H9 (cell line): Measurements from ENCODE around the gene MAP7. TPM values are rescaled to one million over a fixed set of nuclear protein-coding genes. Genes with fewer than 3 reads are reported as not detected.

ENCODE experiments used
- DNase-seq: peaks from one replicate; pipeline ENCODE4 v3.0.0-alpha.2; 2017
- H2AFZ ChIP-seq: one replicate; pipeline ENCODE4 v1.6.1; 2013; ENCODE audit warnings: mild to moderate bottlenecking, low read length, control low read depth, moderate library complexity
- H2AK5ac ChIP-seq: 2 replicates; pipeline ENCODE4 v1.6.1; 2013; ENCODE audit warnings: low read length, control low read depth, mixed read lengths; ENCODE audit not compliant: insufficient read length
- H2BK120ac ChIP-seq: one replicate; pipeline ENCODE4 v1.6.1; 2013; ENCODE audit warnings: low read depth, mild to moderate bottlenecking, low read length, control low read depth, inconsistent platforms; ENCODE audit not compliant: poor library complexity, severe bottlenecking
- H2BK12ac ChIP-seq: 2 replicates; pipeline ENCODE4 v1.6.1; 2013; ENCODE audit warnings: low read length, control low read depth, mixed read lengths, low read depth; ENCODE audit not compliant: insufficient read length
- H2BK15ac ChIP-seq: 2 replicates; pipeline ENCODE4 v1.6.1; 2013; ENCODE audit warnings: low read depth, low read length, control low read depth
- H2BK20ac ChIP-seq: one replicate; pipeline ENCODE4 v1.6.1; 2013; ENCODE audit warnings: low read depth, mild to moderate bottlenecking, low read length, control low read depth, inconsistent platforms; ENCODE audit not compliant: poor library complexity, severe bottlenecking
- H2BK5ac ChIP-seq: 2 replicates; pipeline ENCODE4 v1.6.1; 2013; ENCODE audit warnings: low read length, control low read depth, mixed read lengths; ENCODE audit not compliant: insufficient read length
- H3K14ac ChIP-seq: 2 replicates; pipeline ENCODE4 v1.6.1; 2013; ENCODE audit warnings: low read length, control low read depth; ENCODE audit not compliant: insufficient read depth
- H3K18ac ChIP-seq: 2 replicates; pipeline ENCODE4 v1.6.1; 2013; ENCODE audit warnings: low read depth, mild to moderate bottlenecking, mixed read lengths, low read length, control low read depth; ENCODE audit not compliant: insufficient read length
- H3K23ac ChIP-seq: 2 replicates; pipeline ENCODE4 v1.6.1; 2013; ENCODE audit warnings: low read length, control low read depth, mixed read lengths, low read depth; ENCODE audit not compliant: insufficient read length
- H3K23me2 ChIP-seq: 2 replicates; pipeline ENCODE4 v1.6.1; 2013; ENCODE audit warnings: low read depth, mild to moderate bottlenecking, mixed read lengths, low read length, control low read depth; ENCODE audit not compliant: insufficient read length, poor library complexity, severe bottlenecking
- H3K27ac ChIP-seq: 2 replicates; pipeline ENCODE4 v1.5.1; 2013; ENCODE audit warnings: low read length, control low read depth, mixed read lengths, low read depth; ENCODE audit not compliant: insufficient read length
- H3K27me3 ChIP-seq: 2 replicates; pipeline ENCODE4 v1.6.1; 2013; ENCODE audit warnings: low read length, control low read depth, inconsistent platforms; ENCODE audit not compliant: insufficient read depth
- H3K4ac ChIP-seq: 2 replicates; pipeline ENCODE4 v1.6.1; 2013; ENCODE audit warnings: low read depth, mild to moderate bottlenecking, control low read depth, inconsistent platforms, low read length, moderate library complexity
- H3K4me1 ChIP-seq: 2 replicates; pipeline ENCODE4 v1.6.1; 2013; ENCODE audit warnings: low read length, control low read depth, inconsistent platforms; ENCODE audit not compliant: insufficient read depth
- H3K4me2 ChIP-seq: 2 replicates; pipeline ENCODE4 v1.6.1; 2013; ENCODE audit warnings: low read length, control low read depth, mixed read lengths; ENCODE audit not compliant: insufficient read length, insufficient read depth
- H3K56ac ChIP-seq: 2 replicates; pipeline ENCODE4 v1.6.1; 2013; ENCODE audit warnings: low read depth, mild to moderate bottlenecking, mixed read lengths, low read length, control low read depth; ENCODE audit not compliant: insufficient read length
- H3K79me1 ChIP-seq: 2 replicates; pipeline ENCODE4 v1.6.1; 2013; ENCODE audit warnings: low read depth, mild to moderate bottlenecking, moderate library complexity, low read length, control low read depth, inconsistent platforms; ENCODE audit not compliant: insufficient read depth, poor library complexity, severe bottlenecking
- H3K79me2 ChIP-seq: 2 replicates; pipeline ENCODE4 v1.6.1; 2013; ENCODE audit warnings: low read length, control low read depth, inconsistent platforms; ENCODE audit not compliant: insufficient read depth
- H3K9ac ChIP-seq: 2 replicates; pipeline ENCODE4 v1.6.1; 2013; ENCODE audit warnings: low read length, control low read depth, mixed read lengths; ENCODE audit not compliant: insufficient read length; ENCODE audit errors: extremely low read depth
- H3K9me3 ChIP-seq: one replicate; pipeline ENCODE4 v1.6.1; 2013; ENCODE audit warnings: low read depth, low read length, inconsistent platforms; ENCODE audit not compliant: control insufficient read depth
- H3T11ph ChIP-seq: one replicate; pipeline ENCODE4 v1.6.1; 2013; ENCODE audit warnings: mild to moderate bottlenecking, low read length, control low read depth, inconsistent platforms
- H4K20me1 ChIP-seq: one replicate; pipeline ENCODE4 v1.6.1; 2013; ENCODE audit not compliant: control insufficient read depth, insufficient read length, insufficient read depth
- H4K5ac ChIP-seq: 2 replicates; pipeline ENCODE4 v1.6.1; 2013; ENCODE audit warnings: low read depth, mild to moderate bottlenecking, mixed read lengths, low read length, control low read depth; ENCODE audit not compliant: insufficient read length
- H4K8ac ChIP-seq: replicated peaks from 2 replicates; pipeline ENCODE4 v1.6.1; 2013; ENCODE audit warnings: low read length, control low read depth, mixed read lengths, low read depth; ENCODE audit not compliant: insufficient read length
- H4K91ac ChIP-seq: 2 replicates; pipeline ENCODE4 v1.6.1; 2013; ENCODE audit warnings: low read depth, mild to moderate bottlenecking, moderate library complexity, mixed read lengths, low read length, control low read depth; ENCODE audit not compliant: insufficient read length
- H3K27ac Mint-ChIP-seq, 3 experiments: 2 replicates in 2 of 3; 3 replicates in 1 of 3; pipeline ENCODE4 v1.8.0; 2020 to 2021; ENCODE audit warnings: mixed read lengths in 3 of 3, mild to moderate bottlenecking in 1 of 3, moderate library complexity in 1 of 3
- H3K27me3 Mint-ChIP-seq: 2 replicates; pipeline ENCODE4 v1.8.0; 2021; ENCODE audit warnings: low read depth, mild to moderate bottlenecking, moderate library complexity, mixed read lengths
- H3K36me3 Mint-ChIP-seq, 3 experiments: 2 replicates in 2 of 3; 3 replicates in 1 of 3; pipeline ENCODE4 v1.8.0; 2020 to 2021; ENCODE audit warnings: low read depth in 3 of 3, mixed read lengths in 3 of 3; ENCODE audit not compliant: insufficient read depth in 1 of 3
- H3K4me1 Mint-ChIP-seq, 2 experiments: 2 replicates each; pipeline ENCODE4 v1.8.0; 2020; ENCODE audit warnings: mixed read lengths in 2 of 2
- H3K4me3 Mint-ChIP-seq, 2 experiments: 2 replicates in 1 of 2; 3 replicates in 1 of 2; pipeline ENCODE4 v1.8.0; 2020 to 2021; ENCODE audit warnings: mild to moderate bottlenecking in 2 of 2, mixed read lengths in 2 of 2, moderate library complexity in 1 of 2
- H3K9me3 Mint-ChIP-seq, 2 experiments: 2 replicates in 1 of 2; 3 replicates in 1 of 2; pipeline ENCODE4 v1.8.0; 2020; ENCODE audit warnings: mild to moderate bottlenecking in 2 of 2, mixed read lengths in 2 of 2, moderate library complexity in 1 of 2
- WGBS: extraction: QIAGEN DNeasy Blood & Tissue Kit; methylation state at CpG from one replicate; pipeline ENCODE4 v1.1.7; 2013; ENCODE audit warnings: missing lambda C conversion rate, low lambda C conversion rate, mixed read lengths; ENCODE audit not compliant: insufficient read length; ENCODE audit errors: extremely low coverage; 5-methylcytosine and 5-hydroxymethylcytosine counted together
- long read RNA-seq: library from polyadenylated mRNA; unstranded; transcript quantifications from one replicate; pipeline ENCODE4 v2.0.0, GENCODE V29; 2020
- total RNA-seq: library from RNA; stranded (reverse); gene quantifications from 2 replicates; pipeline ENCODE4 v1.2.1, GENCODE V29; 2021
- TF ChIP-seq, protein P1 (sequence below): fragments of 200-600 bp; sonication (generic); conservative IDR thresholded peaks from 3 replicates; pipeline ENCODE4 v1.8.0; 2021; ENCODE audit warnings: antibody characterized with exemption, mild to moderate bottlenecking

The MAP7 gene
- 50.2 and 51.1 TPM in 2 replicates for total RNA-seq
- long read RNA-seq, full-length matches to known transcripts = 313 of 392 reads
- long read RNA-seq, partial matches to known transcripts = 59 of 392 reads
- long read RNA-seq, other reads (novel, unspliced or antisense) = 20 of 392 reads

DNA sequence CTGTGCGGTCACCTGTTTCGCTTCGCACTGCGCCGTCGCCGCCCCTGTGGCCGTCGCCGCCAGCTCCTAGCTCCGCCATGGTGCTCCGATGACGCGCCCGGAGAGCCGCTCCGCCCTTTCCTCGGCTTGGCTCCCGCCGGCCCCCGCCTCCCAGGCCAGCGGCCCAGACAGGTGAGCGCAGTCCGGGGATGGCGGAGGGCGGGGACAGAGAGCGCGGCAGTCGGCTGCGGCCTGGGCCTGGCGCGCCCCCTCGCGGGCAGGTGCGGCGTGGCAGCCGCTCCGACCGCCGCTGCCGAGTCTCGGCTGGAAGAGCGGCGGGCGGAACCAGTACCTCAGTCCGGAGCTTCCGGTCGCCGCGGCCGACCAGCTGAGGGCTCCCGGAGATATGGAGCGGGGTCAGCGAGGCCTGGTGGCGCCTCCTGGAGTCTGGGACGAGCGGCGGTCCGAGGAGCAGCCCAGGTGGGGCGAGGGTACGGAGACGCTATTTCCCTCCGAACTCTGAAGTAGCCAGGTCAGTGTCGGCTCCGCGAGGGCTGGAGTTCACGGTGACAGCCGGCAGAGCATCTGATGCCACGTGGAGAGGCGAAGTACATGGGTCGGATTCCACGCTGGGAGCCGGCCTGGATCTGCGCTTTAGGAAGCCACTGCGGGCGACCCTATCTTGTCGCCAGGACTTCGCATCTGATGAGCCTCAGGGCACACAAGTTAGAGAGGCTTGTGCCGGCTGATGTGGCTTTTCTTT is at the start of gene MAP7:
MAP7 (minus strand) TSS at position 93 of the 742 bp plus-strand sequence; CDS start at position 79, 14 bp downstream.
- Histone ChIP-seq H2BK15ac (no peak within 1 kb of the TSS; the same call in 1 of the 2 replicates), H4K20me1 (no peaks in the 10 kb centered on the region), H3K4me1 (no peaks in the 10 kb centered on the region), H3K79me2 (peaks cover 12% of the 10 kb centered on the region; the same call in 1 of the 2 replicates), H2BK20ac (no peak within 1 kb of the TSS), H3K18ac (peak within 1 kb of the TSS; percentile 78), H4K5ac (no peak within 1 kb of the TSS), H4K8ac (no peak within 1 kb of the TSS), H3K27me3 (no peaks in the 10 kb centered on the region; the same call in 1 of the 2 replicates), H3K9me3 (no peaks in the 10 kb centered on the region), H3K4me2 (peak within 1 kb of the TSS; percentile 92), H3K79me1 (peaks cover 2% of the 10 kb centered on the region), H3K27ac (no peak within 1 kb of the TSS), H3T11ph (no peak within 1 kb of the TSS), H3K4ac (no peak within 1 kb of the TSS), H2BK12ac (no peak within 1 kb of the TSS), H2AK5ac (no peak within 1 kb of the TSS), H2BK5ac (no peak within 1 kb of the TSS), H3K56ac (no peak within 1 kb of the TSS), H3K23ac (no peak within 1 kb of the TSS), H4K91ac (no peak within 1 kb of the TSS), H3K23me2 (peaks cover 14% of the 10 kb centered on the region), H2AFZ (no peak within 1 kb of the TSS), H3K9ac (peak within 1 kb of the TSS; percentile 62), H3K14ac (peak within 1 kb of the TSS; percentile 63; the same call in 1 of the 2 replicates), H2BK120ac (no peak within 1 kb of the TSS)
- WGBS = no CpG with 5 or more reads among the region's 79 CpGs
- Mint-ChIP-seq H3K27ac (peak within 1 kb of the TSS; percentile 4 to 81 (median 11); a peak in 4 of 7 replicates), H3K4me3 (peak within 1 kb of the TSS; percentile 85 to 95), H3K4me1 (peaks cover 32 to 36% of the 10 kb centered on the region in 2 experiments), H3K36me3 (no peaks in the 10 kb centered on the region), H3K9me3 (no peaks in the 10 kb centered on the region), H3K27me3 (peaks cover 42% of the 10 kb centered on the region)
- TF ChIP-seq, protein P1, sequence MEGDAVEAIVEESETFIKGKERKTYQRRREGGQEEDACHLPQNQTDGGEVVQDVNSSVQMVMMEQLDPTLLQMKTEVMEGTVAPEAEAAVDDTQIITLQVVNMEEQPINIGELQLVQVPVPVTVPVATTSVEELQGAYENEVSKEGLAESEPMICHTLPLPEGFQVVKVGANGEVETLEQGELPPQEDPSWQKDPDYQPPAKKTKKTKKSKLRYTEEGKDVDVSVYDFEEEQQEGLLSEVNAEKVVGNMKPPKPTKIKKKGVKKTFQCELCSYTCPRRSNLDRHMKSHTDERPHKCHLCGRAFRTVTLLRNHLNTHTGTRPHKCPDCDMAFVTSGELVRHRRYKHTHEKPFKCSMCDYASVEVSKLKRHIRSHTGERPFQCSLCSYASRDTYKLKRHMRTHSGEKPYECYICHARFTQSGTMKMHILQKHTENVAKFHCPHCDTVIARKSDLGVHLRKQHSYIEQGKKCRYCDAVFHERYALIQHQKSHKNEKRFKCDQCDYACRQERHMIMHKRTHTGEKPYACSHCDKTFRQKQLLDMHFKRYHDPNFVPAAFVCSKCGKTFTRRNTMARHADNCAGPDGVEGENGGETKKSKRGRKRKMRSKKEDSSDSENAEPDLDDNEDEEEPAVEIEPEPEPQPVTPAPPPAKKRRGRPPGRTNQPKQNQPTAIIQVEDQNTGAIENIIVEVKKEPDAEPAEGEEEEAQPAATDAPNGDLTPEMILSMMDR = peak; percentile 100
- peak; percentile 94 for DNase-seq
